Measurements from ENCODE around the gene ADH7.
"Not testable (repeated sequence)": the region's sequence is repeated elsewhere in the genome, so short reads cannot be mapped to it uniquely, and the experiment has no call there.

ADH7 gene

DNA sequence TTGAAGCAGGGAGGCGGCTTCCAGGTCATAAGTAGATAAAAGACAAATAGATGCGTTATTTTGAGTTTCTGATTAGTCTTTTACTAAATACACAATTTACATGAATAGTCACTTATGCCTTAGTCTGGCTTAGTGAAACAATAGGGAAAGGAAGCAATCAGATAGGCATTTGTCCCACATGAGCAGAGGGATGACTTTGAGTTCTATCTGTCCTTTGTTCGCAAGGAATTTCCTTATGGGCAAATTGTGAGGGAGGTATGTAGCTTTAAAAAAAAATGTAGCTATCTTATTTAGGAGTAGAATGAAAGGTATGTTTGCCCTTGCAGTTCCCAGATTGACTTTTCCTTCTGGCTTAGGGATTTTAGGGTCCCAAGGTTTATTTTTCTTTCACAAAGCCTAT lies 56.3 kb downstream of the ADH7 start:
- DNase-seq, result no peak

DNA sequence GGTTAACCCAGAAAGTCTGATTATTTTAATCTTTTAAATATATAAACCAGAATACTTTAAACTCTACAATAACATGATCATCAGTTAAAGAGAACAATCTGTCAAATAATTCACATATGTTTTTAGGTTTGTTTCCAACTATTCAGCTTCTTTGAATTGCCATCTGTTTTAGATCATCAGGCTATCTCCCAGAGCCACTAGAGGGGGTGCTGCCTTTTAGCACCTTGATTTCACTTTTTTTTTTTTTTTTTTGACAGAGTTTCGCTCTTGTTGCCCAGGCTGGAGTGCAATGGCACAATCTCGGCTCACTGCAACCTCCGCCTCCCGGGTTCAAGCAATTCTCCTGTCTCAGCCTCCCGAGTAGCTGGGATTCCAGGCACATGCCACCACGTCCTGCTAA lies 57.8 kb downstream of the ADH7 start:
- peak; percentile 75 for DNase-seq

DNA sequence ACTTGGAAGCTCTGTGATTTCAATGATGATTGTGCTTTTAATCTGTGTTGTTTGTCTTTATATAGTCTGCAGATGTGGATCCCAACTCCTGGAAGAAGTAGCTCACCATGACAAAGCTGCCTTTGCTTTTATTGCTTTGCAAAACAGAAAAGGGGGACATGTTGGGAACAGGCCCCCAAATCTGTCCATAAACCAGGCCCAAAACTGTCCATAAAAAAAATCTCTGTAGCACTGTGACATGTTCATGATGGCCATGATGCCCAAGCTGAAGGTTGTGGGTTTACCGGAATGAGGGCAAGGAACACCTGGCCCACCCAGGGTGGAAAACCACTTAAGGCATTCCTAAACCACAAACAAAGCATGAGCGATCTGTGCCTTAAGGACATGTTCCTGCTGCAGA lies 62.7 kb downstream of the ADH7 start:
- DNase-seq, result not testable (repeated sequence)

DNA sequence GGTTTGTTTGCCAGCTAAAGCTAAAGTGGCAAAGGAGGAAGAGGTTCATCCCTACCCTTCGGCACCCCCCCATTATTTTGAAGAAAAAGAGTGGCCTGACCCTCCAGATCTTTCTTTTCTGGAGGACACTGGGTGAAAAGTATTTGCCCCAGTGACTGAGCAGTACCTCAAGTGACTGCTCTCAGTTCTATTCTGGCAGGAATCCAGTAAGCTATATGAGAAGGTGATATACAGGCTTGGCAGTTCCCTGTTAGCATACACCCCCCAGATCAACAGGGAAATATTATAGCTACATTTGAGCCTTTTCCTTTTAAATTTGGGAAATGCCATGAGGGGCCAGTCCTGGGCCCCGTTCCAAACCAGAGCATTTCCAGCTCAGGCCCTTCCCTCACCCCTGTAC lies 67.3 kb downstream of the ADH7 start:
- not testable (repeated sequence) for DNase-seq

DNA sequence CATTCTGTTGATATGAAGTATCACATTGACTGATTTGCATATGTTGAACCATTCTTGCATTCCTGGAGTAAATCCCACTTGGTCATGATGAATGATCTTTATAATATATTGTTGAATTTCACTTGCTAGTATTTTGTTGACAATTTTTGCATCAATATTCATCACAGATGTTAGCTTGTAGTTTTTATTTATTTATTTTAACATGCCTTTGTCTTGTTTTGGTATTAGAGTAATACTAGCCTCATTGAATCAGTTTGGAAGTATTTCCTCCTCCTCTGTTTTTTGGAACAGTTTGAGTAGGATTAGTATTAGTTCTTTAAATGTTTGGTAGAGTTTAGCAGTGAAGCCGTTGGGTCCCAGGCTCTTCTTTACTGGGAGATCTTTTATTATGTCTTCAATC lies 68.7 kb downstream of the ADH7 start:
- no peak for DNase-seq

DNA sequence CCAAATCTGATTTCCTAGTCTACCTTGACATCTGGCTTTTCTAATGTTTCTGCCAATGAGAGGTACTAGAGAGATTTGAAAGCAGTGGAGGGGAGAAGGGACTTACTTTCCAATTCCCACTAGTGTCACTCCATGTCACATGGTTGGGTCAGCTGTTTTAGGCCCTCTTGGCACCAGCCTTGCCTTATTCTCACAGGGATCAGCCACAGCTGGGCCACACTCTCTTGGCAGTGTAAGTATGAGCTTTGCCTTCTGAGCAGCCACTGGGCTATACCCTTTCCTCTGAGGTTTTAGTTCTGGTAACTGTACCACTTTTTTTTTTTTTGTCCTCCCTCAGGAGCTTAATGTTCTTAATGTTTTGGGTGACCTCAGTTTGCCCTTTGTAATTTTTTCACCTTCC lies 72.4 kb downstream of the ADH7 start:
- no peak for DNase-seq

Measured in fibroblast of skin of abdomen (primary cell).